Sigmoid colon (tissue), 7 donors: Measurements from ENCODE around the gene PDLIM5. TPM values are rescaled to one million over a fixed set of nuclear protein-coding genes. Genes with fewer than 3 reads are reported as not detected.
"Not testable (repeated sequence)": the region's sequence is repeated elsewhere in the genome, so short reads cannot be mapped to it uniquely, and the experiment has no call there.

Source experiments
- DNase-seq: peaks from one replicate; pipeline ENCODE4 v3.0.0-alpha.2; 2019
- H3K27ac ChIP-seq, 4 donors: fragments of 200-600 bp; sonication (generic); one replicate each; pipeline ENCODE4 v1.5.1; 2016 to 2019; ENCODE audit warnings: mild to moderate bottlenecking in 1 of 4
- H3K27me3 ChIP-seq, 3 donors: fragments of 200-600 bp; sonication (generic); one replicate each; pipeline ENCODE4 v1.5.1; 2019; ENCODE audit warnings: mild to moderate bottlenecking in 1 of 3
- H3K36me3 ChIP-seq, 4 donors: fragments of 200-600 bp; sonication (generic); one replicate each; pipeline ENCODE4 v1.5.1; 2016 to 2019
- H3K4me1 ChIP-seq, 4 donors: fragments of 200-600 bp; sonication (generic); one replicate each; pipeline ENCODE4 v1.5.1; 2017 to 2019
- H3K4me3 ChIP-seq, 4 donors: fragments of 200-600 bp; sonication (generic); one replicate each; pipeline ENCODE4 v1.5.1; 2017 to 2019; ENCODE audit warnings: mild to moderate bottlenecking in 2 of 4, moderate library complexity in 1 of 4
- H3K9me3 ChIP-seq, 4 donors: fragments of 200-600 bp in 3 of 4; sonication (generic) in 3 of 4; one replicate each; pipeline versions ENCODE4 v1.5.1 to v1.6.1; 2013 to 2019
- EP300 ChIP-seq, 4 donors: sonication (generic); formaldehyde crosslinking; IDR thresholded peaks; one replicate each; pipeline ENCODE4 v1.6.1; 2017; ENCODE audit warnings: antibody characterized with exemption in 4 of 4
- POLR2A ChIP-seq, 2 donors: fragments of 450-650 bp; IDR thresholded peaks; one replicate each; pipeline ENCODE4 v1.6.1; 2016; ENCODE audit warnings: antibody characterized with exemption in 2 of 2, mild to moderate bottlenecking in 2 of 2, moderate library complexity in 2 of 2
- POLR2AphosphoS5 ChIP-seq, 4 donors: sonication (generic); formaldehyde crosslinking; IDR thresholded peaks; one replicate each; pipeline ENCODE4 v1.6.1; 2017; ENCODE audit warnings: antibody characterized with exemption in 4 of 4
- WGBS, 2 donors: extraction: QIAGEN DNeasy Blood & Tissue Kit; methylation state at CpG; one replicate each; pipeline ENCODE4 v1.1.7; 2013; 5-methylcytosine and 5-hydroxymethylcytosine counted together
- intact Hi-C: fragments of 100-400 bp; cut with DNase I; formaldehyde crosslinking; loops from one replicate; pipeline ENCODE4 v1.15.1; 2023
- polyA plus RNA-seq, 3 donors: library from polyadenylated mRNA; stranded (reverse); fragments of 200-250 nt; gene quantifications; one replicate each; pipeline ENCODE4 v1.2.3, GENCODE V29; 2013
- total RNA-seq, 4 donors: library from RNA; depleted of rRNA; stranded (reverse); fragments of >200 nt; gene quantifications; one replicate each; pipeline ENCODE4 v1.1.0, GENCODE V29; 2016
- TF ChIP-seq, protein P1 (sequence below), 4 experiments: fragments of 450-650 bp in 3 of 4; fragments of 200-600 bp in 1 of 4; IDR thresholded peaks; one replicate each; pipeline ENCODE4 v1.5.1; 2016 to 2019; ENCODE audit warnings: antibody characterized with exemption in 4 of 4, mild to moderate bottlenecking in 3 of 4, moderate library complexity in 2 of 4
- donor health status: healthy with polysubstance abuse.
- donor health status: Bipolar disorder and iron deficiency.
- donor health status: healthy.

Gene PDLIM5
- total and polyA plus RNA-seq, 7 donors = 31.2 to 221 (median 167) TPM

DNA sequence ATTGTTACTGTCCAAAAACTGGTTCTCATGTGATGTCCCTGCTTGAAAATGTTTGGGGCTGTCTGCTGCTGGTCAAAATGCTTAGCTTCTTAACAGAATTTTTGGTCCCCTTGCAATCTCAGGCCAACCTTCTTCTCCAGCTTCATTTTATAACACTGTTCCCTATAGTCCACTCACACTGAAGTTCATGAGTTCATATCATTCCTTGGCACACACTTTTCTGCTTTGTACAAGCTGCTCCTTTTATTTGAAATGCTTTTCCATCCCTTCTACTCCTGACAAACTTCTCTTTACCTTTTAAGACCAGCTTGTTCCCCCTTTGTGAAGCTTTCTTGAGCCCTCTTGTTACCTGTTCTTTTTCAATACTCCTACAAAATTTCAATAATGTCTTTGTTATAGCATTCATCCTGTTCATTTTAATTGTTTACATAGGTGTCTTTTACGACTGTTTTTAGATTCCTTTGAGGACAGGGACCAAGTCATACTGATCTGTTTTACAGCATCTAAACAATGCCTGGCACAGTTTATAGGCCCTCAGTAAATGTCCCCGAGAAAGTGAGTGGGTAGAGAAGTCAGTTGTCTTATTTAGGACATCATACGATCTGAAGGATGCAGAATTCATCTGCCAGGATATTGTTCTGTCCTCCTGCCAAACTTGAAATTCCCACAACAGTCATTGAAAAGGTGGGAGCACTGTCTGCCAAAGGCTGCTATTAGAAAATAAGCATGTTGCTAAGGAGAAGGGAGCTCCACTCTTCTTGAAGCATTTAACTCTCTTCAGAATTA, 171.6 kb downstream of the PDLIM5 start:
- Histone ChIP-seq H3K36me3 (peaks cover 0 to 34% (median 5%) of the 10 kb centered on the region in 4 donors), H3K4me3 (no peak overlapping the region), H3K4me1 (peaks cover 0 to 31% (median 21%) of the 10 kb centered on the region in 4 donors), H3K9me3 (no peaks in the 10 kb centered on the region), H3K27me3 (no peaks in the 10 kb centered on the region), H3K27ac (peak overlapping the region in 1 of 4 donors; percentile 12)
- intact Hi-C loops = no loop called here
- TF ChIP-seq EP300 (IDR thresholded peaks at IDR 0.05) (no peak), POLR2A (IDR thresholded peaks at IDR 0.05) (no peak), POLR2AphosphoS5 (IDR thresholded peaks at IDR 0.05) (no peak)
- TF ChIP-seq, protein P1, sequence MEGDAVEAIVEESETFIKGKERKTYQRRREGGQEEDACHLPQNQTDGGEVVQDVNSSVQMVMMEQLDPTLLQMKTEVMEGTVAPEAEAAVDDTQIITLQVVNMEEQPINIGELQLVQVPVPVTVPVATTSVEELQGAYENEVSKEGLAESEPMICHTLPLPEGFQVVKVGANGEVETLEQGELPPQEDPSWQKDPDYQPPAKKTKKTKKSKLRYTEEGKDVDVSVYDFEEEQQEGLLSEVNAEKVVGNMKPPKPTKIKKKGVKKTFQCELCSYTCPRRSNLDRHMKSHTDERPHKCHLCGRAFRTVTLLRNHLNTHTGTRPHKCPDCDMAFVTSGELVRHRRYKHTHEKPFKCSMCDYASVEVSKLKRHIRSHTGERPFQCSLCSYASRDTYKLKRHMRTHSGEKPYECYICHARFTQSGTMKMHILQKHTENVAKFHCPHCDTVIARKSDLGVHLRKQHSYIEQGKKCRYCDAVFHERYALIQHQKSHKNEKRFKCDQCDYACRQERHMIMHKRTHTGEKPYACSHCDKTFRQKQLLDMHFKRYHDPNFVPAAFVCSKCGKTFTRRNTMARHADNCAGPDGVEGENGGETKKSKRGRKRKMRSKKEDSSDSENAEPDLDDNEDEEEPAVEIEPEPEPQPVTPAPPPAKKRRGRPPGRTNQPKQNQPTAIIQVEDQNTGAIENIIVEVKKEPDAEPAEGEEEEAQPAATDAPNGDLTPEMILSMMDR (IDR thresholded peaks at IDR 0.05) = no peak
- no peak for DNase-seq
- WGBS, 2 donors = 23 to 64% methylated on average over 3 of the region's 3 CpGs

DNA sequence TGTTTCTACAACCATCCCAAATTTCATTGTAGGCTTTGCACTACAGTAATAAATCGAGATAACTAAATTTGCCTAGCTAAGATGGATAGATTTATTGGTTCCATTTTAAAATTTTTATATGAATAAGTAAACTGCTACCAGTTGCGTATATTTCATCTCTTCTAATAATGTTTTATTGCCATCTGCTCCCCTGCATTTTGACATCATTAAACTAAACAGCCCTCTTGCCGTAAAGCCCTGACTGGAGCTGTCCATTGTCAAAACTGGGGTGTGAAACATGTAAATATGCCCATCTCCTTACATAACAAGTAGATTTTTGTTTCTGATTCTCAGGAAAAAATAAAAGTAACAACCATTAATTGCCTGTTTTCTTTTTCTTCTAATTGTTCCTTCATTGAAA, 175.2 kb downstream of the PDLIM5 start:
- whole genome bisulfite sequencing, 2 donors = 80 to 87% methylated on average over 3 of the region's 3 CpGs
- H3K4me3 ChIP-seq = no peak overlapping the region
- no peak for DNase-seq
- intact Hi-C loops = no loop called here
- peaks cover 0 to 55% (median 43%) of the 10 kb centered on the region in 4 donors for H3K4me1 ChIP-seq
- peaks cover 0 to 11% (median 0%) of the 10 kb centered on the region in 4 donors for H3K36me3 ChIP-seq
- TF ChIP-seq EP300 (IDR thresholded peaks at IDR 0.05) = no peak
- no peaks in the 10 kb centered on the region for H3K9me3 ChIP-seq
- H3K27ac ChIP-seq = no peak overlapping the region
- H3K27me3 ChIP-seq = no peaks in the 10 kb centered on the region

DNA sequence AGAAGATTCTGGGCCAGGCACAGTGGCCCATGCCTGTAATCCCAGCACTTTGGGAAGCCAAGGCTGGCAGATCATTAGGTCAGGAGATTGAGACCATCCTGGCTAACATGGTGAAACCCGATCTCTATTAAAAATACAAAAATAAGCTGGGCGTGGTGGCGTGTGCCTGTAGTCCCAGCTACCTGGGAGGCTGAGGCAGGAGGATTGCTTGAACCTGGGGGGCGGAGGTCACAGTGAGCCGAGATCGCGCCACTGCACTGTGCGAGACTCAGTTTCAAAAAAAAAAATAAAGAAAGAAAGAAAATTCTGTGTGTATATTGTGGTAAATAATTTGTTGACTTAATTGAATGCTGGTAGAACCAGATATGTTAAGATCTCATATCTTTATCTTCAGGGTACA, 177.3 kb downstream of the PDLIM5 start:
- DNase-seq, intact Hi-C loops, H3K27me3 ChIP-seq, H3K27ac ChIP-seq, H3K9me3 ChIP-seq, H3K4me3 ChIP-seq: not testable (repeated sequence)
- peaks cover 0 to 40% (median 32%) of the 10 kb centered on the region in 4 donors for H3K4me1 ChIP-seq
- WGBS, 2 donors = 99% methylated on average over 8 of the region's 8 CpGs
- peaks cover 0 to 11% (median 0%) of the 10 kb centered on the region in 4 donors for H3K36me3 ChIP-seq

DNA sequence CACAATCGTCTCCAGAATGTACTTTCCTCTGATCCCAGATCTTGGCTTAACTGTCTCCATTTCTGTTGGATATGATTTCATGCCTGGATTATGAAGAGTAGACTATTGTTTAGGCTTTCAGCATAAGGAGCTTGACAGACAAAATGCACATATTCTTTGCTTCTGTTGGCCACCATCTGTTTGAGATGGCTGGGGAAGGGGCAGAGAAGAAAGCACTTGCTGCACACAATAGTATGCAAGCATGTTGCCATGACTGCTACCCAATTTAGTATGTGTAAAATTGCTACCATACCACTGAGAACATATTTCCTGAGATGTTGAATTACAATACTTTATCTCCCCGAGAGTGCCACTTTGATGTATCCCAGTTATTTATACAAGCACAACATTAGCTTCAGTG, 178.1 kb downstream of the PDLIM5 start:
- H3K27ac ChIP-seq = no peak overlapping the region
- intact Hi-C loops = no loop called here
- 90 to 91% methylated on average over 2 of the region's 2 CpGs for WGBS, 2 donors
- DNase-seq = no peak
- peaks cover 0 to 40% (median 32%) of the 10 kb centered on the region in 4 donors for H3K4me1 ChIP-seq
- TF ChIP-seq, protein P1 (IDR thresholded peaks at IDR 0.05) = no peak
- no peak for TF ChIP-seq EP300 (IDR thresholded peaks at IDR 0.05)
- no peak for TF ChIP-seq POLR2AphosphoS5 (IDR thresholded peaks at IDR 0.05)
- no peak for TF ChIP-seq POLR2A (IDR thresholded peaks at IDR 0.05)
- H3K4me3 ChIP-seq = no peak overlapping the region
- peaks cover 0 to 4% (median 0%) of the 10 kb centered on the region in 4 donors for H3K36me3 ChIP-seq
- no peaks in the 10 kb centered on the region for H3K27me3 ChIP-seq
- no peaks in the 10 kb centered on the region for H3K9me3 ChIP-seq

DNA sequence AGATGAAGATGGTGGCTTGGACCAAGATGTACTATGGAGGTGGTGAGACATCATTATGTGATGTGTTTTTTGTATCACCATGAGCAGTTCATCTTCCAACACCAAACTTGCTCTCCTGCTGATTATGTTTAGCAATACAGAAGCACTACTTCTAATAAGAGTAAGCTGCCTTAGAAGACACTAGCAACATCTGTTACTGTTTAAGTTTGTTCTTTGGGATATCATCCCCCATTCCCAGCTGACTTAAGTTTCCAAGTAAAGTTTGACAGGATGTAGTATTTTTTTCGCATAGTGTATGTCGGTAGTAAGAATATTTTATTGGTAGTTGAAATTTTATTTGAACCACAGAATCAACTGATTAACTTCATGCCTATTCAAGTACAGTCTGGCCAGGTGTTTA, 182.5 kb downstream of the PDLIM5 start:
- Histone ChIP-seq H3K4me3 (no peak overlapping the region), H3K9me3 (no peaks in the 10 kb centered on the region), H3K36me3 (peaks cover 0 to 14% (median 0%) of the 10 kb centered on the region in 4 donors), H3K27ac (no peak overlapping the region), H3K4me1 (peaks cover 0 to 26% (median 21%) of the 10 kb centered on the region in 4 donors), H3K27me3 (no peaks in the 10 kb centered on the region)
- intact Hi-C loops = no loop called here
- no peak for DNase-seq
- TF ChIP-seq EP300 (IDR thresholded peaks at IDR 0.05) = no peak
- TF ChIP-seq, protein P1 (IDR thresholded peaks at IDR 0.05) = no peak
- no peak for TF ChIP-seq POLR2AphosphoS5 (IDR thresholded peaks at IDR 0.05)
- no peak for TF ChIP-seq POLR2A (IDR thresholded peaks at IDR 0.05)
- WGBS, 2 donors = 80 to 84% methylated on average over 2 of the region's 2 CpGs
